ENCODE results near the gene FAM163A.
"Not testable (repeated sequence)": the region's sequence is repeated elsewhere in the genome, so short reads cannot be mapped to it uniquely, and the experiment has no call there.

GRCh38 chr1:179694530-179694929 lies 48.6 kb upstream of the FAM163A start:
- TF ChIP-seq CTCF, POLR2A (IDR thresholded peaks at IDR 0.05): not testable (repeated sequence)
